Right cardiac atrium (tissue), 5 donors: ENCODE data around the gene EN1. TPM values are rescaled to one million over a fixed set of nuclear protein-coding genes. Genes with fewer than 3 reads are reported as not detected.

Experiments used
- ATAC-seq, 2 donors: fragments of 200-7000 bp; cut with Tn5 transposase; one replicate each; pipeline versions ENCODE4 v1.8.0 to v1.9.1; 2020; ENCODE audit warnings: moderate library complexity in 2 of 2, mild to moderate bottlenecking in 1 of 2
- DNase-seq, 3 donors: peaks; one replicate each; pipeline ENCODE4 v3.0.0-alpha.2; 2020
- H3K27ac ChIP-seq: one replicate; pipeline ENCODE4 v1.5.1; 2013; ENCODE audit warnings: mild to moderate bottlenecking, low read length, control low read depth, moderate library complexity
- H3K27me3 ChIP-seq: one replicate; pipeline ENCODE4 v1.6.1; 2013; ENCODE audit not compliant: control insufficient read depth, insufficient read depth
- H3K4me1 ChIP-seq: one replicate; pipeline ENCODE4 v1.6.1; 2013; ENCODE audit warnings: low read length; ENCODE audit not compliant: control insufficient read depth, insufficient read depth
- H3K4me3 ChIP-seq: one replicate; pipeline ENCODE4 v1.5.1; 2013; ENCODE audit warnings: low read length, control low read depth
- H3K9me3 ChIP-seq: one replicate; pipeline ENCODE4 v1.6.1; 2013; ENCODE audit warnings: low read length; ENCODE audit not compliant: control insufficient read depth
- WGBS: extraction: QIAGEN DNeasy Blood & Tissue Kit; methylation state at CpG from one replicate; pipeline ENCODE4 v1.1.7; 2013; 5-methylcytosine and 5-hydroxymethylcytosine counted together
- intact Hi-C, 4 donors: fragments of 100-400 bp; cut with DNase I; formaldehyde crosslinking; loops; one replicate each; pipeline versions ENCODE4 v1.11.0 to v1.14.0; 2022 to 2023
- polyA plus RNA-seq: library from polyadenylated mRNA; stranded (reverse); fragments of 200-250 nt; gene quantifications from one replicate; pipeline ENCODE4 v1.2.3, GENCODE V29; 2013
- total RNA-seq, 4 donors: library from RNA; stranded (reverse); fragmentation: NEBNext Ultra II Directional; extraction: Animal tissue kit (Norgen Biotek cat#: 25700); gene quantifications; one replicate each; pipeline ENCODE4 v1.2.1, GENCODE V29; 2021
- donor health status: healthy with polysubstance abuse.
- donor health status: DM: no; HTN: yes; CAD: no.
- donor health status: DM: no; HTN: no; CAD: no.
- donor health status: DM: no; HTN: yes; CAD: no; lungs with severe emphysema.
- donor health status: DM: yes; HTN: yes; CAD: no.

Gene EN1
- total and polyA plus RNA-seq, 5 donors = not detected

DNA sequence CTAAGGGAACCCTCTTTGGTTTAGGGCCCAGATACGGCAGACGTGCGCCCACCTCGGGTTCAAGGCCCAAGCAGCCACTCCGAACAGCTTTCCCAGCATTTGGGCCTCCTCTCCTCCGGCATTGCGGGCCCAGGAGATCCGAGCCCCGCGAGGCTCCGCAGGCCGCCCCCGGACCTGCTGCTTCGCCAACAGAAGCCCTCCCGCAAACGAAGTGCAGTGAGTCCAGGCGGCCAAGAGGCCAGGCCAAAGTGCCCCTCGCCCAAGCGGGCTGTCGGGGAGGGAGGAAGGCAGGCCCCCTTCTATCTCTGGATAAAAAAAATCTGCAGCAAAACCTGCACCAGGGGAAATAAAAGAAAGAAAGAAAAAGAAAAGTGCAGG is 6.0 kb downstream of the EN1 start:
- DNase-seq (no peak), ATAC-seq (no peak)
- H3K27ac ChIP-seq = no peak overlapping the region
- 24% methylated on average over 20 of the region's 20 CpGs for WGBS
- no peak overlapping the region for H3K4me3 ChIP-seq
- intact Hi-C loops = no loop called here
- H3K9me3 ChIP-seq = no peaks in the 10 kb centered on the region
- H3K4me1 ChIP-seq = peaks cover 4% of the 10 kb centered on the region
- H3K27me3 ChIP-seq = no peaks in the 10 kb centered on the region

DNA sequence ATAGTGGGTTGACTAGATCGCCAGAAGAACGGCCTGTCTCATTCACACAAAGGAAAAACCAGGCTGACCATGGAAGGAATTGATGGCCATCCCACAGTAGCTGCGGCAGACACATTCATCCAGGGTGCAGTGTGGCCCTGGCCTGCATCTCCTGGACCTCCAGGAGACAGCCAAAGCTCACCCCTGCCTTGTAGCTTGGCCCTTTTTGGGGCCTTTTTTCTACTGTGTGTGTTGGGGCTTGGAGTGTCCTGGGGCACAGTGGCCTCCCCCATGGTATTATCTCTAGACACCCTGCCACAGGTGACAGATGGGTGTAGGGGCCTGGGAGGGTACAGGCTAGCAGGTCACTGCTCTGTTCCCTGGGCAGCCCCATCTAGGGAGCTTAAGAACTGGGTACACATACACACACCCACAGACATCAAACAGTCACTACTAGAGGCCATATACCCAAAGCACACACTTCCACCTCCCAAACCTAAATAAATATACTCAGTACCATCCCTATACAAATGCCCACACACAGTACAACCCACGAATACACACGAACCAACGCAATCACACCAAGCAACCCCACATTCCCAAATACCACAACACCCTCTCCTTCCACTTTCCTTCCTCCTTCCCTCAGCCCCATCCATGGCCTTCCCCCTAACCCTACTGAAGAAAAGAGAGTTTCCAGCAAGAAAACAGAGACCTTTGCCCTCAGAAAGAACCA is 8.6 kb downstream of the EN1 start:
- Histone ChIP-seq H3K4me1 (peaks cover 9% of the 10 kb centered on the region), H3K27ac (no peak overlapping the region)

DNA sequence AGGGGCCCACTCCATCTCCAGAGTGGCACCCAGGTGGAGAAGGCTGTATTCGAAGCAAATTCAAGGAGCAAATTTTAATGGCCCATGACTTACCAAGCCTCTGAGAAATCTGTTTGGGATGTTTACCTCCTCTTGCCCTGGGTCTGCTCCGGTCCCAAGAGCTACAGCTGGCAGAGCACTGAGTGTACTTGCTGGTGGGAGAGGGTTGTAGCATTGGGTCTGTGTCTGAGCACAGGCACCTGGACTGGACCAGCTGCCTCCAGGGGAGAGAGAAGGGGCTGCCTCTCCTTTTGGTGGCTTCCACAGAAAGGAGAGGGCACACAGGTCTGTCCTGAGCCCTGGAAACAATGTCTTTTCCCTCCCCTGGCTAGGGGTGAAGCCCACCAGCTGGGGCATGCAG is 9.8 kb downstream of the EN1 start:
- 17% methylated on average over 2 of the region's 2 CpGs for WGBS
- ATAC-seq (no peak), DNase-seq (no peak)
- Histone ChIP-seq H3K4me1 (peaks cover 6% of the 10 kb centered on the region), H3K4me3 (no peak overlapping the region), H3K27me3 (no peaks in the 10 kb centered on the region), H3K27ac (no peak overlapping the region), H3K9me3 (no peaks in the 10 kb centered on the region)
- intact Hi-C loops = no loop called here

More for the DNA sequence above, 8.6 kb downstream of the EN1 start:
- intact Hi-C loops = no loop called here
- Histone ChIP-seq H3K27me3 (no peaks in the 10 kb centered on the region), H3K9me3 (no peaks in the 10 kb centered on the region), H3K4me3 (no peak overlapping the region)
- DNase-seq (no peak), ATAC-seq (no peak)
- WGBS = 34% methylated on average over 6 of the region's 6 CpGs

DNA sequence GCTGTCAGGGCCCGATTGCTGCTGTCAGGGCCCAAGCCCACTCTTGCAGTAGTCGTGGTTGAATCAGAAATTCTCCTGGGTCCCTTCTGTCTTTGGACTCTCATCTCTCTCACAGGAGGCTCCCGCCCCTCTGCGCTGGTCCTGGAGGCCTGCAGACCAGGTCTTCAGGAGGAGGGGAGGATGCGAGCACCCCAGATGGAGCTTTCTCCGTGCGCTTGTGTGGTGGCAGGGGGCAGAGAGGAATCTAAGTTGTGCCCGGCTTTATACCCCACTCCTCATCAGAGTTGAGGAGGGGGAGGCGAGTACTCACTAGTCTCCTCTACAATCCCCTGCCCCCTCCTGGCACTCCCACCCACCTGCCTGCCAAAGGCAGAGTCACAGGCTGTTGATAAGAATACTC is 10.4 kb downstream of the EN1 start:
- intact Hi-C loops = no loop called here
- peaks cover 5% of the 10 kb centered on the region for H3K4me1 ChIP-seq
- H3K4me3 ChIP-seq = no peak overlapping the region
- H3K27me3 ChIP-seq = no peaks in the 10 kb centered on the region
- no peak overlapping the region for H3K27ac ChIP-seq
- no peaks in the 10 kb centered on the region for H3K9me3 ChIP-seq
- ATAC-seq = no peak
- 13% methylated on average over 9 of the region's 9 CpGs for WGBS
- DNase-seq = no peak

DNA sequence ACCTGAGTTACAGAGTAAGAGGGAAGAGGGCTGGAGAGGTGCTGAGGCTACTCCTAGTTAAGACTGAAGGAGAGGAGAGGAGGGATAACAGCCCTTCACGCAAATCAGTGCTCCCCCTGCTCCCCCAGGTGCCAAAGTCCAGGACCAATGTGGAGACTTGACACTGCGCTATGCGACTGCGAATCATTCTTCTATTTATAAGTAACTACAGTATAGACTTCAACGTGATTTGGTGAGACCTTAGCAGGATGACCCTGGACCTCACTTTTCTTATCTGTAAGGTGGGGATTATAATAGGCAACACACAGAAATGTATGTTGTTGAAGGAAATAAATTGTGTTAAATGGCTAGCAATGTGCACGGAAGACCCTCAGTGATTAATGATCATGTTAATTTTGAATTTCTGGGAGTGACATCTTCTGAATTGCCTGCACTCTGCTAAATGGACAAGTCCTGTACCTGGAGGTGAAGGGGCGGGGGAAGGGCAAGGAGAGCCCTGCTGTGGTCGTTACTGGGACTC is 11.0 kb downstream of the EN1 start:
- Histone ChIP-seq H3K9me3 (no peaks in the 10 kb centered on the region), H3K27ac (no peak overlapping the region), H3K4me1 (peaks cover 5% of the 10 kb centered on the region), H3K27me3 (no peaks in the 10 kb centered on the region), H3K4me3 (peak overlapping the region; percentile 31)
- DNase-seq (no peak), ATAC-seq (no peak)
- WGBS = 5% methylated on average over 8 of the region's 8 CpGs
- intact Hi-C loops = no loop called here

DNA sequence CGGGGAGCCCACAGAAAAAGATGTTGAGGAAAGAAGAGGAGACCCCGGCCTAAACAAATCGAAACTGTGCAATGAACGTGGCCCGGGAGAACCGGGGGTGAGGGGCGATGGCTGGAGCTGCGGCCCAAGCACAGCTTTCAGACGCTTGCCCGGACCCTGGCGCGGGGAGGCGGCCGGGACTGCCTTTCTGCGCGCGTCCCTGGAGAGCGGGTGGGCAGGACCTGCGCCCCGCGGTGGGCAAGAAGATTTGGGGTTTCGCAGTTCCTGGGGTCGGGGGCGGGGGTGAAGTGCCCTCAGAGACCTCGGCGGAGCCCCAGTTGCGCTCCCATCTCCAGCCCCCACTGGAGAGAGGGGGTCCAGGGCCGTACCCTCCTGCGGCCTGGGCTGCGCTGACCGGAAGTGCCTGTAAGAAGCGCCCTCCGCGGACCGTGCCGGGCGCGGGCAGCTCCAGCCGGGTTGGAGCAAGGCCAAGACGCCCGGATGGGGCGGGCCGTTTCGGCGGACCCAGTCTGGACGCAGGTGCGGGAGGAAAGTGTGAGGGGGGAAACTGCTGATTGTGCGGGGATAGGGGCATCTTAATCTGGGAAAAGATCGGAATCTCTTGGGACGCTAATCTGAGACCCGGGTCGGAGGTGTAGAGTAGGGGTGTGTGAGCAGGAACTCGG is 11.6 kb downstream of the EN1 start:
- Histone ChIP-seq H3K4me3 (peak overlapping the region; percentile 31), H3K9me3 (no peaks in the 10 kb centered on the region), H3K27ac (no peak overlapping the region), H3K27me3 (peaks cover 2% of the 10 kb centered on the region), H3K4me1 (peaks cover 5% of the 10 kb centered on the region)
- intact Hi-C loops = no loop called here
- 1% methylated on average over 53 of the region's 53 CpGs for WGBS
- ATAC-seq (peak in 1 of 2 donors; percentile 20), DNase-seq (no peak)

DNA sequence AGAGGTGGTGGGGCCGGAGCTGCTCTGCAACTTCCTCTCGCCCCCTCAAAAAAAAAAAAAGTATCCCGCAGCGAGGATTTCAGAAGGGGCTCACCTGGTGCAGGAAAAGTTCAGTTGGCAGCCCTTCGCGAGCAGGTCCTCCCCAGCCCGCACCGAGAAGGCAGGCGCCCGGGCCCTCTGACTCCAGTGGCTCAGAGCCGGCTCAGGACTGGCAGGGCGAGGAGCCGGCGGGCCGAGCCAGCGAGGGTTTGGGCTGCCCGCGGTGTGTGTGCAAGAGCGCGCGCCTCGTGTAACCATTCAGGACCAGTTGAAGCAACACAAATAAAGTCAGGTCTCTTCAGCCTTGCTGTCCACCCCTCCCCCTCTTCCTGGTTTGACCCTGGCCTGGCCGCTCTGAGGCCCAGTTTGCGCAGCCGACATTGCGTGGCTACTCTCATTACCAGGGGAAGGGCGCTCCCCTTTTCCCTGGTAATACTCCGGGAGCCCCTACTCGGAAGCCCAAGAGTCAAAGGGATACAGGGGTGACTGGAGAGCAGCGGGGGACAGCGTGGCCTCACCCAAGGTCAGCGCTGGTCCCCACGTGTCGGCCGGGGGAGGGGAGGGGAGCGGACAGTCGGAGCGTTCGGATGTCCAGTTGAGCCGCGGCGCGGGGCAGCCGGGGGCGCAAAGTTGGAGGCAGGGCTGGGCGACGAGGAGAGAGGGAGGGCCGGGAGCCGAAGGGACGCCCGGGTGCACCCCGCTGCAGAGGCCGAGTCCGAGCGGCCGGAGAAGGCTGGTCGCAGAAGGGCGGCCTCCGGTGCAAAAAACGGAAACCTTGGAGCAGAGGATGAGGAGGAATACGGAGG is 12.3 kb downstream of the EN1 start:
- DNase-seq (no peak), ATAC-seq (peak in 1 of 2 donors; percentile 33)
- Histone ChIP-seq H3K27me3 (peaks cover 2% of the 10 kb centered on the region), H3K4me3 (peak overlapping the region; percentile 31), H3K9me3 (no peaks in the 10 kb centered on the region), H3K4me1 (peaks cover 5% of the 10 kb centered on the region), H3K27ac (no peak overlapping the region)
- 2% methylated on average over 61 of the region's 61 CpGs for WGBS
- intact Hi-C loops = no loop called here

DNA sequence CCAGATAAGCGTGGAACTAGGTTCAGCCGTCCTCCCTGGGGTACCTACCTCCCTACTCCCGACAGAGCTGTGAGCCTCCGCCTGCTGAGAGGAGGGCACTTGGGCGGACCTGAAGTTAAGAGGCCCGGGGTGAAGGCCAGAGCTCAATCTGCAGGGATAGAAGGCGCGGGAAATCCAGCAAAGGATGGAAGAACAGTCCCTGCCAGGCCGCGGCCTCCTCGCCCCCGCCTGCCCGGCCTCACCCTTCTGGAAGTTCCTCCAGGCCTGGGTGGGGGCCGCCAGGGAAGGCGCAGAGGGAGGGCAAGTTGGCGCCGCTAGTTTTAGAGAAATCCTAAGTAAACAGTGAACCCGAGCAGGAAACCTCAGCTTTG is 13.0 kb downstream of the EN1 start:
- H3K27me3 ChIP-seq = peaks cover 2% of the 10 kb centered on the region
- H3K27ac ChIP-seq = no peak overlapping the region
- ATAC-seq (no peak), DNase-seq (no peak)
- 11% methylated on average over 18 of the region's 18 CpGs for WGBS
- no peak overlapping the region for H3K4me3 ChIP-seq
- peaks cover 5% of the 10 kb centered on the region for H3K4me1 ChIP-seq
- no peaks in the 10 kb centered on the region for H3K9me3 ChIP-seq
- intact Hi-C loops = no loop called here

DNA sequence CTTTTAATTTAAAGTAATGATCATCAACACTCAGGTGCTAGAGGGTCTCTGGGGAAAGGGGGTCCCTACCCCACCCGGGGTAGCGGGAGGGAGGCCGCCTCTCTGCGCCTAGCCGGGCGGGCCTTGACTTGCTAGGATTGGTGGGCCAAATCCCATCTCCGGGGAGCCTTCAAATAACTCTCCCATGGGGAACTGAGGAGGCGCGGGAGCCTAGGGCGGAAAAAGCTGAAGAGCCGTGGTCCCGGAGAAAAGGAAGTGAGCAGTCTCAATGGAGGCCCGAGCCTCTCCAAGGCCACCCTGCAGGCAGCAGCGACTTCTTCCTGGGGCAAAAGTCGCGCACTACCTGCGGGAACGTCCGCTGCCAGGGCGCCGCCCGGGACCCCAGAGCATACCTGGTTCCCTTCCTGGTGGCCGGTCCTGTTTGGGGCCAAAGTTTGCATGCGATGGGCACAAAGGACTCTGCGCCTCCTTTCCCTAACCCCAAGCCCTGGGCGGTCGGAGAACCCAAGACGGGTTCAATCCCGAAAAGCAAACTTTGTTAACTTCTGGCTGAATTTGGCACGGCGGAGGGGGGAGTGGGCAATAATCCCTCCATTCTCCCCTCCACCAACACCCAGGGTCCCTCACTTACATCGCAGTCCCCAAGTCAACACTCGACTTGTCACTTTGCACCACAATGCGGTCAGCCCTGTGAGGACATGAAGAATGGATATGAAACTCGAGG is 13.6 kb downstream of the EN1 start:
- ATAC-seq (no peak), DNase-seq (no peak)
- Histone ChIP-seq H3K27me3 (peaks cover 2% of the 10 kb centered on the region), H3K27ac (no peak overlapping the region), H3K9me3 (no peaks in the 10 kb centered on the region), H3K4me1 (peaks cover 5% of the 10 kb centered on the region), H3K4me3 (no peak overlapping the region)
- intact Hi-C loops = no loop called here
- WGBS = 7% methylated on average over 35 of the region's 35 CpGs

DNA sequence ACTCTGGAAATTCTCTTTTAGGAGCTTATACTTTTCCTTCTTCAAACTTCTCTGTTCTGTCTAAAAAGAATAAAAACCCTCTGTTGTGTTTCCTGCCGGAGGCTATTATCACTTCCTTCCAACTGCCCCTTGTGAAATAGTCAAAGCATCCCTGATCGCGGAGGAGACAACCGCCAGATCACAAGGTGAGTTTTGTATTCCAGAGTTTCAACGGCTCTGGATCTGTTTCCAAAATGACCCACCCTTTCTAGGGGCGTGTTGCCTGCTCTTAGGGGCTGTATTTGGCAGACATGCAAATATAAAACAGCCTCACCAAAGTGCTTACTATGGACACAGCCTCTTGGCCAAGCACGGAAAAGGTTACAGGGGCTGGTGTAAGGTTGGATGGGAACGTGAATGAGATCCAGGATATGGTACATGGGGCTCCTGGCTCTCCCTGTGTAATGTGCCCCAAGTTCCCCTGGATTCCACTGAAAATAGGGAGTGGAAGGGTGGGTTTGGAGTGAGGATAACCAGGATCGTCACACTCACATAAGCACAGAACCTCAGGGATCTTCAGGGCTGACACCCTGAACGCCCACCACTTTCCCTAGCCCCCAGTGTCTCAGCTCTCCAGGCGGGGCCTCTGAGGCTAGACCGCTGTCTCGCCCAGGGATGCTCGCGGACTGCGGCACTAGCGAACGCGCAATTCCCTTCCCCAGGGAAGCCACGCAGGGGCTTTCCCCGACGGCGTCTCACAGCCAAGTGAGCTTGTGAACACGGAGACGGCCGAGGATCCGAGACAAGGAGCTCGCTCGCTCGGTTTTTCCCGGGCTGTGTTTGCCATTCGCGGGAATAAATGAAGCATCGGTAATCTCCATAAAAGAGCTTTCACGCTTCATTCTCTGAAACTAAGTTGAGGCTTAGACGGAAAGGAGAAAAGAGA is 14.4 kb downstream of the EN1 start:
- Histone ChIP-seq H3K27ac (no peak overlapping the region), H3K4me1 (peaks cover 5% of the 10 kb centered on the region), H3K4me3 (no peak overlapping the region), H3K27me3 (peaks cover 2% of the 10 kb centered on the region), H3K9me3 (no peaks in the 10 kb centered on the region)
- DNase-seq = no peak
- 4% methylated on average over 36 of the region's 36 CpGs for WGBS
- intact Hi-C loops = no loop called here
- ATAC-seq = no peak
